Breast epithelium (tissue), 4 donors: ENCODE results near the gene CPM. TPM values are rescaled to one million over a fixed set of nuclear protein-coding genes. Genes with fewer than 3 reads are reported as not detected.

Experiments
- DNase-seq, 2 donors: peaks; one replicate each; pipeline ENCODE4 v3.0.0-alpha.2; 2019; ENCODE audit warnings: low spot score in 2 of 2
- H3K27ac ChIP-seq, 2 donors: fragments of 200-600 bp; sonication (generic) in 1 of 2; one replicate each; pipeline ENCODE4 v1.5.1; 2016 to 2019; ENCODE audit warnings: mild to moderate bottlenecking in 1 of 2
- H3K27me3 ChIP-seq, 2 donors: fragments of 200-600 bp; sonication (generic) in 1 of 2; one replicate each; pipeline versions ENCODE4 v1.5.1 to v1.6.0; 2017 to 2019; ENCODE audit warnings: control low read depth in 1 of 2, mild to moderate bottlenecking in 1 of 2
- H3K36me3 ChIP-seq: fragments of 200-600 bp; one replicate; pipeline ENCODE4 v1.5.1; 2019
- H3K4me1 ChIP-seq, 2 donors: fragments of 200-600 bp; sonication (generic); one replicate each; pipeline ENCODE4 v1.5.1; 2016 to 2019; ENCODE audit warnings: control low read depth in 1 of 2
- H3K4me3 ChIP-seq, 3 donors: fragments of 200-600 bp; sonication (generic); 1 replicate in 2 of 3; 2 replicates in 1 of 3; pipeline ENCODE4 v1.5.1; 2016 to 2019; ENCODE audit warnings: mild to moderate bottlenecking in 3 of 3, moderate library complexity in 2 of 3
- H3K9me3 ChIP-seq, 2 donors: fragments of 200-600 bp; sonication (generic) in 1 of 2; one replicate each; pipeline ENCODE4 v1.5.1; 2016 to 2019; ENCODE audit warnings: control low read depth in 1 of 2
- CTCF ChIP-seq, 3 donors: fragments of 450-650 bp; IDR thresholded peaks; one replicate each; pipeline ENCODE4 v1.5.1; 2016 to 2017; ENCODE audit warnings: antibody characterized with exemption in 3 of 3, mild to moderate bottlenecking in 3 of 3, moderate library complexity in 3 of 3
- POLR2A ChIP-seq: fragments of 450-650 bp; IDR thresholded peaks from one replicate; pipeline ENCODE4 v1.6.1; 2016; ENCODE audit warnings: antibody characterized with exemption, mild to moderate bottlenecking, moderate library complexity
- POLR2AphosphoS5 ChIP-seq, 3 donors: sonication (generic); formaldehyde crosslinking; IDR thresholded peaks; one replicate each; pipeline ENCODE4 v1.6.1; 2017; ENCODE audit warnings: antibody characterized with exemption in 3 of 3
- intact Hi-C: fragments of 100-400 bp; cut with DNase I; formaldehyde crosslinking; loops from one replicate; pipeline ENCODE4 v1.15.1; 2023; ENCODE audit warnings: low total_unique reads
- total RNA-seq, 3 donors: library from RNA; depleted of rRNA; stranded (reverse); fragments of >200 nt; gene quantifications; one replicate each; pipeline ENCODE4 v1.1.0, GENCODE V29; 2016

The CPM gene
- total RNA-seq, 3 donors from 2014 or later, result 63.4 to 1,281 (median 78.3) TPM

GRCh38 chr12:68896881-68897540 lies 36.0 kb downstream of the CPM start:
- H3K4me3 ChIP-seq, result no peak overlapping the region
- no peaks in the 10 kb centered on the region for H3K36me3 ChIP-seq
- no peaks in the 10 kb centered on the region for H3K4me1 ChIP-seq
- no peak for TF ChIP-seq POLR2AphosphoS5 (IDR thresholded peaks at IDR 0.05)
- no peak for TF ChIP-seq CTCF (IDR thresholded peaks at IDR 0.05)
- no peak for TF ChIP-seq POLR2A
- DNase-seq, result no peak
- H3K27ac ChIP-seq, result no peak overlapping the region
- H3K27me3 ChIP-seq, result no peaks in the 10 kb centered on the region
- no peaks in the 10 kb centered on the region for H3K9me3 ChIP-seq
- intact Hi-C loops, result no loop called here

- DNase-seq, result no peak
- TF ChIP-seq CTCF (IDR thresholded peaks at IDR 0.05), result no peak
- TF ChIP-seq POLR2AphosphoS5 (IDR thresholded peaks at IDR 0.05), result no peak
- TF ChIP-seq POLR2A, result no peak
- Histone ChIP-seq H3K36me3 (no peaks in the 10 kb centered on the region), H3K4me1 (no peaks in the 10 kb centered on the region), H3K4me3 (no peak overlapping the region), H3K9me3 (no peaks in the 10 kb centered on the region), H3K27ac (no peak overlapping the region), H3K27me3 (no peaks in the 10 kb centered on the region)
- intact Hi-C loops, result no loop called here
Observed at GRCh38 chr12:68894276-68894855, 38.6 kb downstream of the CPM start.

GRCh38 chr12:68893741-68894140 lies 39.2 kb downstream of the CPM start:
- no peak for DNase-seq
- no peak for TF ChIP-seq POLR2AphosphoS5 (IDR thresholded peaks at IDR 0.05)
- TF ChIP-seq POLR2A, result no peak
- no peak for TF ChIP-seq CTCF (IDR thresholded peaks at IDR 0.05)
- no peaks in the 10 kb centered on the region for H3K9me3 ChIP-seq
- H3K36me3 ChIP-seq, result no peaks in the 10 kb centered on the region
- no peak overlapping the region for H3K4me3 ChIP-seq
- intact Hi-C loops, result no loop called here
- H3K27ac ChIP-seq, result no peak overlapping the region
- H3K4me1 ChIP-seq, result no peaks in the 10 kb centered on the region
- H3K27me3 ChIP-seq, result no peaks in the 10 kb centered on the region

GRCh38 chr12:68893201-68893600 lies 39.8 kb downstream of the CPM start:
- TF ChIP-seq POLR2AphosphoS5 (IDR thresholded peaks at IDR 0.05), result no peak
- Histone ChIP-seq H3K27ac (no peak overlapping the region), H3K36me3 (no peaks in the 10 kb centered on the region), H3K4me3 (no peak overlapping the region), H3K9me3 (no peaks in the 10 kb centered on the region), H3K27me3 (no peaks in the 10 kb centered on the region), H3K4me1 (no peaks in the 10 kb centered on the region)
- intact Hi-C loops, result no loop called here
- DNase-seq, result no peak

- Histone ChIP-seq H3K27me3 (no peaks in the 10 kb centered on the region), H3K9me3 (no peaks in the 10 kb centered on the region), H3K4me3 (no peak overlapping the region), H3K36me3 (no peaks in the 10 kb centered on the region), H3K27ac (no peak overlapping the region), H3K4me1 (no peaks in the 10 kb centered on the region)
- TF ChIP-seq CTCF (IDR thresholded peaks at IDR 0.05) (no peak), POLR2A (no peak), POLR2AphosphoS5 (IDR thresholded peaks at IDR 0.05) (no peak)
- no peak for DNase-seq
- intact Hi-C loops, result no loop called here
Observed at GRCh38 chr12:68891141-68891540, 41.8 kb downstream of the CPM start.
